ENCODE results near the gene LPIN2. TPM values are rescaled to one million over a fixed set of nuclear protein-coding genes. Genes with fewer than 3 reads are reported as not detected.

Gene LPIN2
- polyA plus RNA-seq, 1 donor (not counting 4 experiments of a cell fraction or from before 2014, with no cell fraction given) = 3.9 TPM

DNA sequence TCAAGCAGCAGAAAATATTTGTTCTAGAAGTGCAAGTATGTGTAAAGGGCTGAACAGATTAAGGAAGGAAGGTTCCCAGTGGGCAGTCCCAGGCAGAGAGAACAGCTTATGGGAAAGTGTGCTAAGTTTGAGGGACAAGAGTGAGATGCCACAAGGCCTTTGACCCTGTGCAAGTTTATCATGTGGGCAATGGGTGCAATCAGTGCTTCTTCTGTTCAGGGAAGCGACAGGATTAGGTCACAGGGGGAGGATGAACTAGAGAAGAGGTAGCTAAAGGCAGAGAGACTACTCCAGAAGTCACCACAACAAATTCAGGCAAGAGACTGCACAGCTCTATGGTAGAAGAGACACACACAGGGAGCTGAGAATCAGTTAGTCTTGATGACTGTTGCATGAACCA, 44.3 kb downstream of the LPIN2 start:
- Histone ChIP-seq H3K9ac (ENCODE audit: control insufficient read depth, extremely low read depth, insufficient read depth, low read length) (no peak overlapping the region), H4K20me1 (ENCODE audit: control insufficient read depth, extremely low read depth, insufficient read depth, low read length) (no peaks in the 10 kb centered on the region), H3K36me3 (ENCODE audit: control insufficient read depth in 2 of 2, extremely low read depth in 1 of 2, insufficient read depth in 2 of 2, low read length in 2 of 2) (no peaks in the 10 kb centered on the region), H3K4me1 (ENCODE audit: control insufficient read depth, extremely low read depth, insufficient read depth, low read length) (no peaks in the 10 kb centered on the region), H3K4me3 (ENCODE audit: control insufficient read depth in 2 of 3, extremely low read depth in 1 of 3, insufficient read depth in 2 of 3, low read depth in 1 of 3, low read length in 3 of 3) (no peak overlapping the region), H3K4me2 (ENCODE audit: control insufficient read depth, extremely low read depth, insufficient read depth, low read depth, low read length) (no peak overlapping the region), H3K79me2 (ENCODE audit: control insufficient read depth, insufficient read depth, low read length) (no peaks in the 10 kb centered on the region), H2AFZ (ENCODE audit: control insufficient read depth, low read length) (no peak overlapping the region), H3K27me3 (ENCODE audit: control insufficient read depth, extremely low read depth, insufficient read depth, low read length) (no peaks in the 10 kb centered on the region), H3K9me3 (ENCODE audit: control insufficient read depth, low read depth, low read length) (no peaks in the 10 kb centered on the region), H3K9me1 (ENCODE audit: control insufficient read depth, extremely low read depth, insufficient read depth, low read length) (no peaks in the 10 kb centered on the region), H3K27ac (ENCODE audit: control insufficient read depth, insufficient read depth, low read length) (no peak overlapping the region)
- TF ChIP-seq EZH2 (IDR thresholded peaks at IDR 0.05; ENCODE audit: low read length) = no peak
- TF ChIP-seq, protein P1, sequence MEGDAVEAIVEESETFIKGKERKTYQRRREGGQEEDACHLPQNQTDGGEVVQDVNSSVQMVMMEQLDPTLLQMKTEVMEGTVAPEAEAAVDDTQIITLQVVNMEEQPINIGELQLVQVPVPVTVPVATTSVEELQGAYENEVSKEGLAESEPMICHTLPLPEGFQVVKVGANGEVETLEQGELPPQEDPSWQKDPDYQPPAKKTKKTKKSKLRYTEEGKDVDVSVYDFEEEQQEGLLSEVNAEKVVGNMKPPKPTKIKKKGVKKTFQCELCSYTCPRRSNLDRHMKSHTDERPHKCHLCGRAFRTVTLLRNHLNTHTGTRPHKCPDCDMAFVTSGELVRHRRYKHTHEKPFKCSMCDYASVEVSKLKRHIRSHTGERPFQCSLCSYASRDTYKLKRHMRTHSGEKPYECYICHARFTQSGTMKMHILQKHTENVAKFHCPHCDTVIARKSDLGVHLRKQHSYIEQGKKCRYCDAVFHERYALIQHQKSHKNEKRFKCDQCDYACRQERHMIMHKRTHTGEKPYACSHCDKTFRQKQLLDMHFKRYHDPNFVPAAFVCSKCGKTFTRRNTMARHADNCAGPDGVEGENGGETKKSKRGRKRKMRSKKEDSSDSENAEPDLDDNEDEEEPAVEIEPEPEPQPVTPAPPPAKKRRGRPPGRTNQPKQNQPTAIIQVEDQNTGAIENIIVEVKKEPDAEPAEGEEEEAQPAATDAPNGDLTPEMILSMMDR (optimal IDR thresholded peaks at IDR 0.05 in 1 of 3, IDR thresholded peaks at IDR 0.05 in 1 of 3, conservative IDR thresholded peaks at IDR 0.05 in 1 of 3; ENCODE audit: extremely low read depth in 1 of 3, insufficient read depth in 2 of 3, low read length in 3 of 3) = no peak
- FAIRE-seq (no peak), DNase-seq (ENCODE audit: low read depth, low spot score) (no peak)
- dilution Hi-C loops (cut with MboI; ENCODE audit: extremely low pct_ligation_motif_present, low sequenced_read_pairs) = no loop called here

- no peak for DNase-seq (ENCODE audit: low read depth, low spot score)
- H3K79me2 ChIP-seq (ENCODE audit: control insufficient read depth, insufficient read depth, low read length) = no peaks in the 10 kb centered on the region
- dilution Hi-C loops (cut with MboI; ENCODE audit: extremely low pct_ligation_motif_present, low sequenced_read_pairs) = no loop called here
Observed at GRCh38 chr18:2967820-2968219, 45.1 kb downstream of the LPIN2 start.

More at GRCh38 chr18:2967820-2968219, 45.1 kb downstream of the LPIN2 start:
- FAIRE-seq = no peak
- H3K4me3 ChIP-seq (ENCODE audit: control insufficient read depth in 2 of 3, extremely low read depth in 1 of 3, insufficient read depth in 2 of 3, low read depth in 1 of 3, low read length in 3 of 3) = no peak overlapping the region
- H2AFZ ChIP-seq (ENCODE audit: control insufficient read depth, low read length) = no peak overlapping the region
- H3K27me3 ChIP-seq (ENCODE audit: control insufficient read depth, extremely low read depth, insufficient read depth, low read length) = no peaks in the 10 kb centered on the region
- no peaks in the 10 kb centered on the region for H3K9me3 ChIP-seq (ENCODE audit: control insufficient read depth, low read depth, low read length)
- TF ChIP-seq, protein P1 (optimal IDR thresholded peaks at IDR 0.05 in 1 of 3, IDR thresholded peaks at IDR 0.05 in 1 of 3, conservative IDR thresholded peaks at IDR 0.05 in 1 of 3; ENCODE audit: extremely low read depth in 1 of 3, insufficient read depth in 2 of 3, low read length in 3 of 3) = no peak
- no peak for TF ChIP-seq EZH2 (IDR thresholded peaks at IDR 0.05; ENCODE audit: low read length)
- no peaks in the 10 kb centered on the region for H4K20me1 ChIP-seq (ENCODE audit: control insufficient read depth, extremely low read depth, insufficient read depth, low read length)
- H3K27ac ChIP-seq (ENCODE audit: control insufficient read depth, insufficient read depth, low read length) = no peak overlapping the region
- H3K9me1 ChIP-seq (ENCODE audit: control insufficient read depth, extremely low read depth, insufficient read depth, low read length) = no peaks in the 10 kb centered on the region
- no peak overlapping the region for H3K9ac ChIP-seq (ENCODE audit: control insufficient read depth, extremely low read depth, insufficient read depth, low read length)
- no peaks in the 10 kb centered on the region for H3K36me3 ChIP-seq (ENCODE audit: control insufficient read depth in 2 of 2, extremely low read depth in 1 of 2, insufficient read depth in 2 of 2, low read length in 2 of 2)
- no peaks in the 10 kb centered on the region for H3K4me1 ChIP-seq (ENCODE audit: control insufficient read depth, extremely low read depth, insufficient read depth, low read length)
- no peak overlapping the region for H3K4me2 ChIP-seq (ENCODE audit: control insufficient read depth, extremely low read depth, insufficient read depth, low read depth, low read length)

Measured in keratinocyte (primary cell).